NCI-H748 (cell line): ENCODE measurements around the gene ZNF367.
"Not testable (repeated sequence)": the region's sequence is repeated elsewhere in the genome, so short reads cannot be mapped to it uniquely, and the experiment has no call there.

ENCODE experiments used
- DNase-seq: peaks from one replicate; lab custom pipeline; 2025; ENCODE audit not compliant: unreplicated experiment; lab: John Stamatoyannopoulos, UW

ZNF367 gene

GRCh38 chr9:96367943-96368342 is 50.2 kb downstream of the ZNF367 start:
- DNase-seq = no peak

DNA sequence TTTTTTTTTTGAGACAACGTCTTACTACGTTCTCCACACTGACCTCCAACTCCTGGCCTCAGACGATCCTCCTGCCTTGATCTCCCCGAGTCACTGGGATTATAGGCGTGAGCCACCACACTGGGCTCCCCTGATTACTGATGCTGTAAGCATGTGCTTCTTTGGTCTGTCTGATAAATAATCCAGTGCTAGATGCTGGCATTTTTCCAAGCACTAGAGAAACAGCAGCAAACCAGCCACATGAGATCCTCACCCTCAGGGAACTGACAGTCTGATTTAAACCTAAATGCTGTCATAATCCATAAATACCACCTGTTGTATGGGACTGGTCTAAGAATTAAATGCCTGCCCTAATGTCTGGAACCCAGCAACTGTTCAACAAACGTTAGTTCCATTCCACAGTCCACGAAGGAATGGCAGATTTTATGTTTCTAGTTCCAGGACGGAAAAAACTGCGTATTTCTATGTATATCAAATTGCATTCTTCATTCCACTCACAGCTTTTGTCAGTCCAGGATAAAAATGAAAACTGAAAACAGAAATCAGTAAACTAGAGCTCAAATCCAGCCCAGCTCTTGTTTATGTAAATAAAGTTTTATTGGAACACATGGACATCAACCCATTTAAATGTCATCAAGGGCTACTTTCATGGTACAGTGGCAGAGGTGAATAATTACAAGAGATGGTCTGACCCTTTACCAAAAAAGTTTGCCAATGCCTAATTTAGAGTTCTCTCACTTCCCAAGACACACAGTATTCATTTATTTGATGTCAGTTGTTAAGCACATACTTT is 54.8 kb downstream of the ZNF367 start:
- no peak for DNase-seq

GRCh38 chr9:96362119-96362518 is 56.1 kb downstream of the ZNF367 start:
- DNase-seq = not testable (repeated sequence)

DNA sequence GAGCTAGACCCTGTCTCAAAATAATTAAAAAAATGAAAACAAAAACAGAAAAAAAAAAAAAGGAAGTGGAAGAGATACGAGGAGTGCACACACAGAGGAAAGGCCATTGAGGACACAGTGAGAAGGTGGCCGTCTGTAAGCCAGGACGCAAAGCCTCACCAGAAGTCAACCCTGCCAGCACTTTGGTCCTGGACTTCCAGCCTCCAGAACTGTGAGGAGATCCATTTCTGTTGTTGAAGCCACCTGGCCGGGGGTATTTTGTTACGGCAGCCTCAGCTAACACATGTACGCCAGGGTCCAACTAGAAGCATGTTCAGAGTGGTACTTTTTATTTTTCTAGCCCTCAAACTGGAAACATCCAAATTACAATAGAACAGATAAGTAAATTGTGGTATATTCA is 56.5 kb downstream of the ZNF367 start:
- DNase-seq = no peak

GRCh38 chr9:96360976-96361375 is 57.2 kb downstream of the ZNF367 start:
- no peak for DNase-seq

DNA sequence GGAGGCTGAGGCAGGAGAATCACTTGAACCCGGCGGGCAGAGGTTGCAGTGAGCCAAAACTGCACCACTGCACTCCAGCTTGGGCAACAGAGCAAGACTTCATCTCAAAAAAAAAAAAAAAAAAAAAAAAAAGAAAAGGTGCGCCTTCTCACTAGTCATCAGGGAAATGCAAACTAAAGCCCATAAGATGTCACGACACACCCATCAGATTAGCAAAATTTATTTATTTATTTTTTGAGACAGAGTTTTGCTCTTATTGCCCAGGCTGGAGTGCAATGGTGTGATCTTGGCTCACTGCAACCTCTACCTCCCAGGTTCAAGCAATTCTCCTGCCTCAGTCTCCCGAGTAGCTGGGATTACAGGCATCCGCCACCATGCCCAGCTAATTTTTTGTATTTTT is 57.6 kb downstream of the ZNF367 start:
- not testable (repeated sequence) for DNase-seq

GRCh38 chr9:96350866-96351265 is 67.3 kb downstream of the ZNF367 start:
- DNase-seq = no peak

DNA sequence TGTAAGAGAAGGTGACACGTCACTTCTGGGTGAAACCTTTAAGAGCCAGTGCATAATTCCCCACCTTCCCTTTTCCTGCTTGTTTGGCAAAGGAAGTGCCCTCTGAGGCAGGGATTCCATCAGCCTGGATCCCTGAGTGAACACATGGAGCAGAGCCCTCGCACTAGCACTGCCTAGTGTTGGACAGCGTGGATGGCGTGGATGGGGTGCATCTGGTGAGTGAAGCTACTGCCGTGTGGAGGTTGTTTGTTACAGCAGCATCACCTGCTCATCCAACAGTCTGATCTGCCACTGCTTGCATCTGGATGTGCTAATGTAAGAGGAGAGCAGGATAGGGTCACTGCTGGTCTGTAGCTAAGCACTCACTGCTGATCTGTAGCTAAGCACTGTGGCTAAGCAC is 69.9 kb downstream of the ZNF367 start:
- DNase-seq = no peak

- no peak for DNase-seq
These were observed 72.6 kb downstream of the ZNF367 start for GRCh38 chr9:96345551-96345950.

GRCh38 chr9:96344458-96345180 is 73.6 kb downstream of the ZNF367 start:
- peak; percentile 88 for DNase-seq

DNA sequence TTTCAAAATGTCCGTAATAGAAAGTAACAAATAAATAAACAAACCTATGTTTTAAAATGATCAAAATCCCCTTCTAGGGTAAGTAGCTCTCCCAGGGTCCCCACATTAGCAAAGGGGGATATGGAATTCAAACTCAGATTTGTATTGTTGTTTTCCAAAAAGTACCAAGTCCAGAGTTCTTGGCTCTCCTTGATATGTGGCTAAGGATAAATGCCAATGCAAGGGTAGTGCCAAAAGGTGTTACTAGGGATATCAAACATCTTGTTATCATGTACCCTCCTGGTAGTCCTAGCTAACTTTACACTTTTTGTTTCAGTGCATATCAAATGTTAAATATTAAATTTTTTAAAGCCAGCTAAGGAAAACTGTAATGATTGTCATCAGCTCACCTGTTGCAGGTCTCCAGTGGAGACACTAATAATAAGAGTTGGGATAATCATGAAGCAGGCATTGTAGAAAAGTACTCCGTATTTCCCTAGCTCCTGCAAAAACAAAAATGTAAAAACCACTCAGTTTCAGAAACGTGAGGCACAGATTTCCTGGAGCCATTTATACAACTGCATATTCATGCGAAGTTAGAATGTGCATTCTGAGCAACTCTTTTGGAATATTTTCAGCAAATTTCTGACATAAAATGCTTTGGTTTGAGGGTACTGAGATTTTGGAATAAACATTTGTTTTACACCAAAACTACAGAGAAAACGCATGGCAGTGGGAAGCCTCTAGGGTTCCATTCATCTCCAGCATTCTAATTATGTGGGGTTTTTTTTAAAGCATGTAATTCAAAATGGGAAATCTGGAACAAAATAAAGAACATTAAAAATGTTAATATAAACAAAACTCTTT is 74.4 kb downstream of the ZNF367 start:
- peak; percentile 48 for DNase-seq

- no peak for DNase-seq
These were observed 75.5 kb downstream of the ZNF367 start for GRCh38 chr9:96342571-96343245.

DNA sequence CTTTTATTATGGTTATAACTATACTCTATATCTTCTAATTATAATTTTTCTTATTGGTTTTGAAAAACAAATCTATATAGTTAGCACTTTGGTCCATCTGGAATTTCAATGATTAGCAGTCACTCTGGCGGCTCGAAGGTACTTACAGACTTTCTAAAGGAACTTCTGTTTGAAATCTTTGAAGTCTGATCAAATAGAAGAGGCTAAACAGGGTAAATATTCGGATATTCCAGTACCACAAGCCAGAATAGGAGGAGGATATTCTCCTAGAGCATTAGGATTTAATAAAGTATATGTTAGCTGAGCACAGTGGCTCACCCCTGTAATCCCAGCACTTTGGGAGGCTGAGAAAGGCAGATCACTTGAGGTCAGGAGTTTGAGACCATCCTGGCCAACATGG is 77.5 kb downstream of the ZNF367 start:
- DNase-seq = no peak

DNA sequence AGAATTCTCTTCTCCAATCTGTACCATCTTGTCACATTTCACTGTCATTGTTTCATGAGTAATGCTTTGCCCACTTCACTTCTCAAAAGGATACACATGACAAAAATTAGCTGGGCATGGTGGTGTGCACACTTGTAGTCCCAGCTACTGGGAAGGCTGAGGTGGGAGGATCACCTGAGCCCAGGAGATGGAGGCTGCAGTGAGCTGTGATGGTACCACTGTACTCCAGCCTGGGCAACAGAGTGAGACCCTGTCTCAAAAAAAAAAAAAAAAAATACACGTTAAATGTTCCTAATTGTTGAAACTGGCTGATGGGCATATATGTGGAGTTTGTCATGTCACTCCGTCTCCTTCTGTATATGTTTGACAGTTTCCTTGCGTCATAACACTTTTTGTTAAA is 79.9 kb downstream of the ZNF367 start:
- DNase-seq = no peak
